BJ (cell line): ENCODE results near the gene CLRN1. TPM values are rescaled to one million over a fixed set of nuclear protein-coding genes. Genes with fewer than 3 reads are reported as not detected.

Experiments
- CTCF ChIA-PET: fragments of 350-600 bp; formaldehyde crosslinking; extraction: SDS; loops from one replicate; lab custom pipeline; 2021; ENCODE audit warnings: antibody characterized with exemption, inconsistent platforms; lab: Yijun Ruan, JAX
- POLR2A ChIA-PET: fragments of 300-600 bp; sonication (Branson Sonifier 250); formaldehyde crosslinking; extraction: SDS; loops from one replicate; lab custom pipeline; 2021; ENCODE audit warnings: antibody characterized with exemption; lab: Charles Lee
- DNase-seq: peaks from one replicate; pipeline ENCODE4 v3.0.0-alpha.2; 2011; ENCODE audit warnings: low read depth
- H3K27me3 ChIP-seq: 2 replicates; pipeline ENCODE4 v1.6.0; 2011; ENCODE audit warnings: low read length; ENCODE audit not compliant: control insufficient read depth, insufficient read depth
- H3K36me3 ChIP-seq: 2 replicates; pipeline ENCODE4 v1.5.1; 2011; ENCODE audit warnings: low read length; ENCODE audit not compliant: control insufficient read depth, insufficient read depth
- H3K4me3 ChIP-seq: 2 replicates; pipeline ENCODE4 v1.5.1; 2011; ENCODE audit warnings: low read depth, mild to moderate bottlenecking, control low read depth, low read length
- polyA plus RNA-seq: library from polyadenylated mRNA; depleted of rRNA; stranded (reverse); fragments of >200 nt; gene quantifications from 2 replicates; pipeline ENCODE4 v1.2.3, GENCODE V29; 2011
- TF ChIP-seq, protein P1 (sequence below): IDR thresholded peaks from 2 replicates; pipeline ENCODE4 v1.5.1; 2011; ENCODE audit warnings: low read depth, mild to moderate bottlenecking, control low read depth, inconsistent platforms, low read length, moderate library complexity; ENCODE audit not compliant: insufficient read depth

The CLRN1 gene
- polyA plus RNA-seq, 1 experiment = not detected

DNA sequence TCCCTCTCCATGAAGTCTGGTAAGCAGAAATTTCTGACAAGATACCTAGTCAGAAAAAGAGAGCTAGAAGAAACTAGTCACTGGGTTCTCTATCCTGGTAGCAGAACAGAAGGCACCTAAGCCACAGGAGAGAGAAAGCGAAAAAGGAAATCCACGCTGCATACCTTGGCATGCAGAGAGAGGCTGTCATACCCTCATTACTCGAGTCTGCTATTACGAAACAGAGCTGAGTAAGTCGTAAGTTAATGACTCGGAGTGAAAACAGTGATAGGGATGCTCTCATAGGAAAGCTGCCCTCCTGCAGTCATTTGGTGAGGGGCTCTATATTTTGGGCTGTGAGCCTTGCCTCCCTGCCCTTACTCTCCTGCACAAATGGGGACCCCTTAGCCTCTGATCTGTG is 16.2 kb downstream of the CLRN1 start:
- no peak for DNase-seq
- CTCF ChIA-PET = interaction anchor here (1.0 kb wide), 1 partner anchor 51 kb away, joined by 3 read pairs; no protein-coding TSS in a partner anchor
- TF ChIP-seq, protein P1, sequence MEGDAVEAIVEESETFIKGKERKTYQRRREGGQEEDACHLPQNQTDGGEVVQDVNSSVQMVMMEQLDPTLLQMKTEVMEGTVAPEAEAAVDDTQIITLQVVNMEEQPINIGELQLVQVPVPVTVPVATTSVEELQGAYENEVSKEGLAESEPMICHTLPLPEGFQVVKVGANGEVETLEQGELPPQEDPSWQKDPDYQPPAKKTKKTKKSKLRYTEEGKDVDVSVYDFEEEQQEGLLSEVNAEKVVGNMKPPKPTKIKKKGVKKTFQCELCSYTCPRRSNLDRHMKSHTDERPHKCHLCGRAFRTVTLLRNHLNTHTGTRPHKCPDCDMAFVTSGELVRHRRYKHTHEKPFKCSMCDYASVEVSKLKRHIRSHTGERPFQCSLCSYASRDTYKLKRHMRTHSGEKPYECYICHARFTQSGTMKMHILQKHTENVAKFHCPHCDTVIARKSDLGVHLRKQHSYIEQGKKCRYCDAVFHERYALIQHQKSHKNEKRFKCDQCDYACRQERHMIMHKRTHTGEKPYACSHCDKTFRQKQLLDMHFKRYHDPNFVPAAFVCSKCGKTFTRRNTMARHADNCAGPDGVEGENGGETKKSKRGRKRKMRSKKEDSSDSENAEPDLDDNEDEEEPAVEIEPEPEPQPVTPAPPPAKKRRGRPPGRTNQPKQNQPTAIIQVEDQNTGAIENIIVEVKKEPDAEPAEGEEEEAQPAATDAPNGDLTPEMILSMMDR = no peak
- POLR2A ChIA-PET = no interaction called here
- H3K36me3 ChIP-seq = no peaks in the 10 kb centered on the region
- no peaks in the 10 kb centered on the region for H3K27me3 ChIP-seq
- no peak overlapping the region for H3K4me3 ChIP-seq

DNA sequence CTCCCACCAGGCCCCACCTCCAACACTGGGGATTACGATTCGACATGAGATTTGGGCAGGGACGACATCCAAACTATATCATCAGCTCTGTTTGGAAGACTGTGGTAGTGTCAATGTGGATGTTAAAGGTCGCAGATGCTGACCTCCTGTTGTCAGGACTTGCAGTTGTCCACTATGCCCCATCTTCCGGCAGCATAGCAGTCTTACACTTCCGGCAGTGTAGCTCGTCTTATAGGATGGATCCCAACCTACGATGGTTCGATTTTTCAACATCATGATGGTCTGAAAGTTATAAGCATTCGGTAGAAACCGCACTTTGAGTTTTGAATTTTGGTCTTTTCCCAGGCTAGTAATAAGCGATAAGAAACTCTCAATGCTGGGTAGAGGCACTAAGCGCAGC is 20.6 kb downstream of the CLRN1 start:
- Histone ChIP-seq H3K36me3 (no peaks in the 10 kb centered on the region), H3K4me3 (no peak overlapping the region), H3K27me3 (no peaks in the 10 kb centered on the region; the same call in 1 of the 2 replicates)
- ChIA-PET CTCF (interaction anchor here (1.4 kb wide), 1 partner anchor 26 kb away, joined by 4 read pairs; no protein-coding TSS in a partner anchor), POLR2A (no interaction called here)
- TF ChIP-seq, protein P1 = no peak
- DNase-seq = no peak

DNA sequence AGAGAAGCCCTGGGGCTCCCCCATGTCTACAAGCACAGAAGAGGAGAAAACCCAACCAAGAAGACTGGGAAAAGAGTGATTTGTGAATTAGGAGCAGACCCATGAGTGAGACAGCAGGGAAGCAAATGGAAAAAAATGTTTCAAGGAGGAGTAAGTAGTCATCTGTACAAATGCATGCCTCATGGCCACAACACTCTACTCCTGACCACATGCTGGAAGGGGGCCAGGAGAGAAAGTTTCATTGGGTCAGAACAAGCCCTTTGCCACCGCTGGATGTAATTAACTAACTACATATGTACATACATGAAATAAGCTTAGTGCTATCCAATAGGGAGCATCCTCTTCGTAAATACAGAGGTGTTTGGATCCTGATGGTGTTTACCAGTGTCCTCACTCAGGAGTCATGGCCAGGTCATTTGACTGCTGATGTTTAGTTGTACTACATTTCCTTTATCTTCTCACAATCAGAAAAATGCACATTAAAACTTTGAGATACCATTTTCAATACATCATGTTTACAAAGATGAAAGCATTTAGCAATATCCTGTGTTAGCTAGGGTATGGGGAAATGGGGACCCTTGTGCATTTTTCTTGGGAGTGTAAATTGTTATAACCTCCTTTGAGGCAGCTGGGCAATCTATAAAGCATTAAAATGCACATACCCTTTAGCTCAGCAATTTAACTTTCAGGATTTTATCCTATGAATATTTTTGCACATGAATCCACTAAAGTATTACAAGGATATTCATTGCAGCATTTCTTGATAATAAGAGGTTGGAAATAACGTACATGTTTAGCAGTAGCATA is 27.1 kb downstream of the CLRN1 start:
- ChIA-PET CTCF (no interaction called here), POLR2A (no interaction called here)
- TF ChIP-seq, protein P1 = no peak
- no peak overlapping the region for H3K4me3 ChIP-seq
- no peaks in the 10 kb centered on the region for H3K36me3 ChIP-seq
- no peaks in the 10 kb centered on the region; the same call in 1 of the 2 replicates for H3K27me3 ChIP-seq
- DNase-seq = no peak

DNA sequence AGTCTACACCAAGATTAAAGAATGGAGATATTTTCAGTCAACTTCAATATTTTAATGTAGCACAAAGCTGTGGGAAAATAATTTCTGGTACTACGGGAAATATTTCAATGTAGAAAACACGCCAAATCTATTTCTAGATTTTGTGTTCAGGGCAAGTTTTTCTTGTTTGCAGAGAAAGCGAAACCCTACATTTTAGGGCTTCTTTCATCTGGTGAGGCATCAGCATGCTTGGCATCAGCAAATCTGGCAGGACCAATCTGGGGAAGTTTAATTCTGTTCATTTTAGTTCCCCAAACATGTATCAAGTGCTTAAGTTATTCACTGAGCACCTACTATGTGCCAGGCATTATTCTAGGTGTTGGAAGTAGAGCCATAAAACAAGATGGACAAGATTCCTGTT is 30.3 kb downstream of the CLRN1 start:
- Histone ChIP-seq H3K27me3 (peaks cover 2% of the 10 kb centered on the region; the same call in 1 of the 2 replicates), H3K36me3 (no peaks in the 10 kb centered on the region), H3K4me3 (no peak overlapping the region)
- POLR2A ChIA-PET = no interaction called here
- TF ChIP-seq, protein P1 = no peak
- CTCF ChIA-PET = no interaction called here
- no peak for DNase-seq

DNA sequence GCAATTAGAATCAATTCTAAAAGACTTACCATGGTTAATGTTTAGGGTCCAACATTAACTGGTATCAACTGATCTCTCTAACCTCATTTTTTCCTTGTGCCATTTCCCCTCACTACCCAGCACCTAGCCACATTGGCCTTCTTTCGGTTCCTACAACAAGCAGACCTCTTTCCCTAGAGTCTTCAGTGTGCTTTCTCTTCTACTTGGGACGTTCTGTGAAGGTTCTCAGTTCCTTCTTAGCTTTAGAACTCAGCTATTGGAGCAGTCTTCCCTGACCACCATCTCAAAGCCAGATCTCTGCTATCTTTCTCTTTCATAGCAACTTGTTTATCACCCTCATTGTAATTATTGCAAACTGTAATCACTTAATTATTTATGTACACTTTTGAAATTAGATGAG is 35.8 kb downstream of the CLRN1 start:
- ChIA-PET POLR2A (no interaction called here), CTCF (no interaction called here)
- DNase-seq = no peak
- Histone ChIP-seq H3K27me3 (peaks cover 2% of the 10 kb centered on the region; the same call in 1 of the 2 replicates), H3K4me3 (no peak overlapping the region), H3K36me3 (no peaks in the 10 kb centered on the region)
- TF ChIP-seq, protein P1 = no peak
